Purkinje cell (primary cell): Measurements from ENCODE around the gene RCC1. TPM values are rescaled to one million over a fixed set of nuclear protein-coding genes. Genes with fewer than 3 reads are reported as not detected.

Experiments used
- polyA plus RNA-seq: library from polyadenylated mRNA; unstranded; fragments of >200 nt; fragmentation: Nextera tagmentation; gene quantifications from 2 replicates; pipeline ENCODE4 v1.2.1, GENCODE V29; 2014

RCC1 gene
- 0.98 and 2.3 TPM in 2 replicates for polyA plus RNA-seq

GRCh38 chr1:28505406-28506187, at the start of gene RCC1:
Gene RCC1 (plus strand): TSS chr1:28506043. CDS start chr1:28529867, 23,824 bp downstream.

GRCh38 chr1:28552758-28553663, 47.2 kb downstream of the RCC1 start, which contains the start of gene TRNAU1AP:
Gene TRNAU1AP (plus strand): TSS chr1:28553085. CDS start chr1:28553111, 26 bp downstream.

Other genes starting within 250 kb of the RCC1 start
- 0.11 and 1.7 TPM in 2 replicates for gene SESN2, start 246.5 kb upstream of the RCC1 start, polyA plus RNA-seq
- gene MED18, start 177.0 kb upstream of the RCC1 start, polyA plus RNA-seq: 1.5 and 2.9 TPM in 2 replicates
- gene PHACTR4, start 136.3 kb upstream of the RCC1 start, polyA plus RNA-seq: 6.3 and 8.7 TPM in 2 replicates
- 15.1 and 26.3 TPM in 2 replicates for gene TRNAU1AP, start 47.0 kb downstream of the RCC1 start, polyA plus RNA-seq
- gene RAB42, start 86.2 kb downstream of the RCC1 start, polyA plus RNA-seq: not detected in 2 replicates
- gene TAF12, start 137.0 kb downstream of the RCC1 start, polyA plus RNA-seq: 34.0 and 57.8 TPM in 2 replicates
- not detected in 2 replicates for gene RNU11, start 142.6 kb downstream of the RCC1 start, polyA plus RNA-seq
- gene GMEB1, start 162.7 kb downstream of the RCC1 start, polyA plus RNA-seq: 0.51 and 2.0 TPM in 2 replicates
- 39.1 and 47.3 TPM in 2 replicates for gene YTHDF2, start 230.9 kb downstream of the RCC1 start, polyA plus RNA-seq